Adrenal gland (tissue), 5 donors: ENCODE results near the gene TAF1B.

Experiments
- POLR2A ChIP-seq, 2 donors: fragments of 450-650 bp; IDR thresholded peaks; one replicate each; pipeline ENCODE4 v1.6.1; 2017; ENCODE audit warnings: antibody characterized with exemption in 2 of 2, mild to moderate bottlenecking in 2 of 2, moderate library complexity in 1 of 2
- TF ChIP-seq, protein P1 (sequence below), 6 experiments: fragments of 450-650 bp in 4 of 6; fragments of 200-600 bp in 2 of 6; sonication (generic) in 1 of 6; IDR thresholded peaks; 1 replicate in 5 of 6; 2 replicates in 1 of 6; pipeline versions ENCODE4 v1.5.1 to v1.8.0; 2016 to 2021; ENCODE audit warnings: antibody characterized with exemption in 6 of 6, mild to moderate bottlenecking in 2 of 6, moderate library complexity in 1 of 6
- donor health status: DM: no; HTN: no; CAD: no.

DNA sequence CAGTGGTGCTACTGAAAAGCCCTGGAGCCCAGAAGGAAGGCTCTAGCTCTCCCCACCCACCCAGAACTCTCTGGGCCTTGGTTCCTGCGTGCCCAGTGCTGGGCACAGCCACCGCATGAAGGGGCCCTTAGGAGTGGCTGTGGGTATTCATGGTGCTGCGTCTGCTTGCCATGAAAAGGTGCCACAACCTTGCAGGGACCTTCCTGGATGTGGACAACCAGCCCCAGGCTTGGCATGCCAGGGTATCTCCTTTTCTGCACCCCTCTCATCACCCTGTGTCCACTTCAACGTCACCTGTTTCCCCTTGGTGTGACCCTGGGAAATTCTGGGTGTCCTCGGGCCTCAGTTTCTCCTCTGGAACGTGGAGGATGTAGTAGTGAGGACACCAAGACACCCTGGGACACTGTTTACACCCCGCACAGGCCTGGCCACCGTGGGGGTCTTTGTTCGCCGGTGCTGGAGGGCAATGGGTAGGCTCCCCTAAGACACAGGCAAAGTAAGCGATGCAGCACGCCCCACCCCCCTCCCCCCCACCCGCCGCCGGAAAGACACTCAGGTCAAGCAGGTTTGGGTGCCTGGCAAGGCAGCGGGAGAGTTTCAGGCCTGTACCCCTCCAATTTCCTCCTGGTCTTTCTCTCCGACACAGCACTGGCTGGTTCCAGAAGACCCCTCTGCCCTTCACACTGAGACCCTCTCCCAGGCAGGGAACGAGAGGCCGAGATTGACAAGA, 34.8 kb upstream of the TAF1B start:
- TF ChIP-seq, protein P1, sequence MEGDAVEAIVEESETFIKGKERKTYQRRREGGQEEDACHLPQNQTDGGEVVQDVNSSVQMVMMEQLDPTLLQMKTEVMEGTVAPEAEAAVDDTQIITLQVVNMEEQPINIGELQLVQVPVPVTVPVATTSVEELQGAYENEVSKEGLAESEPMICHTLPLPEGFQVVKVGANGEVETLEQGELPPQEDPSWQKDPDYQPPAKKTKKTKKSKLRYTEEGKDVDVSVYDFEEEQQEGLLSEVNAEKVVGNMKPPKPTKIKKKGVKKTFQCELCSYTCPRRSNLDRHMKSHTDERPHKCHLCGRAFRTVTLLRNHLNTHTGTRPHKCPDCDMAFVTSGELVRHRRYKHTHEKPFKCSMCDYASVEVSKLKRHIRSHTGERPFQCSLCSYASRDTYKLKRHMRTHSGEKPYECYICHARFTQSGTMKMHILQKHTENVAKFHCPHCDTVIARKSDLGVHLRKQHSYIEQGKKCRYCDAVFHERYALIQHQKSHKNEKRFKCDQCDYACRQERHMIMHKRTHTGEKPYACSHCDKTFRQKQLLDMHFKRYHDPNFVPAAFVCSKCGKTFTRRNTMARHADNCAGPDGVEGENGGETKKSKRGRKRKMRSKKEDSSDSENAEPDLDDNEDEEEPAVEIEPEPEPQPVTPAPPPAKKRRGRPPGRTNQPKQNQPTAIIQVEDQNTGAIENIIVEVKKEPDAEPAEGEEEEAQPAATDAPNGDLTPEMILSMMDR (IDR thresholded peaks at IDR 0.05): no peak
- no peak for TF ChIP-seq POLR2A (IDR thresholded peaks at IDR 0.05)
